HG03469 (cell line): ENCODE results near the gene SPIRE1.
"Not testable (repeated sequence)": the region's sequence is repeated elsewhere in the genome, so short reads cannot be mapped to it uniquely, and the experiment has no call there.

ENCODE experiments used
- ATAC-seq: cut with Tn5 transposase; IDR thresholded peaks from one replicate; pipeline ENCODE4 v1.9.1; 2021; ENCODE audit warnings: mild to moderate bottlenecking, moderate library complexity, moderate number of reproducible peaks; ENCODE audit not compliant: unreplicated experiment

The SPIRE1 gene

DNA sequence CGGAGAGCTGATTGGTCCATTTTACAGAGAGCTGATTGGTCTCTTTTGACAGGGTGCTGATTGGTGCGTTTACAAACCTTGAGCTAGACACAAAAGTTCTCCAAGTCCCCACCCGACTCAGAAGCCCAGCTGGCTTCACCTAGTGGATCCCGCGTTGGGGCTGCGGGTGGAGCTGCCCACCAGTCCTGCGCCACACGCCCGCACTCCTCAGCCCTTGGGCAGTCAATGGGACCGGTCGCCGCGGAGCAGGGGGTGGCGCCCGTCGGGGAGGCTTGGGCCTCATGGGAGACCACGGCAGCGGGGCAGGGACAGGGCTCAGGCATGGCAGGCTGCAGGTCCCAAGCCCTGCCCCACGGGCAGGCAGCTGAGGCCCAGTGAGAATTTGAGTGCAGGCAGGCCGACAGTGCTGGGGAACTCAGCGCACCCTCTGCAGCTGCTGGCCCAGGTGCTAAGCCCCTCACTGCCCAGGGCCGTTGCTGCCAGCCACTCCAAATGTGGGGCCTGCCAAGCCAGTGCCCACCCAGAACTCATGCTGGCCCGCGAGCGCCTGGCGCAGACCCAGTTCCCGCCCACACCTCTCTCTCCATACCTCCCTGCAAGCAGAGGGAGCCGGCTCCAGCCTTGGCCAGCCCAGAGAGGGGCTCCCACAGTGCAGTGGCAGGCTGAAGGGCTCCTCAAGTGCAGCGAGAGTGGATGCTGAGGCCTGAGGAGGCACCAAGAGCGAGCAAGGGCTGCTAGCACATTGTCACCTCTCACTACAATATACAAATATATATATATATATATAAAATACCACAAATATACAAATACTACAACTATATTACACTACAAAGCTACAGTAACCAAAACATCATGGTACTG is 100.7 kb downstream of the SPIRE1 start:
- no peak for ATAC-seq

DNA sequence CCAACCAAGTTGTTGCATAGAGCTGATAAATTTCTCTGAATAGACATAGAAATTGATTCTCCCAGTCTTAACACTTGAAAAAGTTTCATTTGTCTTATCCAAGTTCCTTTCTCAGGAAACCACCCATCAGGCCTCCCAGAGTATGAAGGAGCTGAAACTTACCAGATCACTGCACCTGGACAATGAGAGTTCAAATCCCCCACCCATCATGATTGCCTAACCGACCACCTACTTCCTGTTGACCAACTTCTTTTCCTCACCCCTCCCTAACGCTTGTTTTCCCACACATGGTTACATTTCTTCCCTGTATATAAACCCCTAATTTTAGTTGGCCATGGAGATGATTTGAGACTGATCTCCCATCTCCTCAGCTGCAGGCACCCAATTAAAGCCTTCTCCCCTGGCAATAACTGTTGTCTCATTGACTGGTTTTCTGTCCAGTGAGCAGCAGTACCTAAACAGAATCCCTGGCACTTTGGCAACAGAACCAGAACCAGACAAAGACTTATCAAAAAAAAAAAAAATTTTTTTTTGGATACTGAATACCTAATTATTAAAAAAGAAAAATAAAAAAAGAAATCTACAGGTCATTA is 103.0 kb downstream of the SPIRE1 start:
- no peak for ATAC-seq

DNA sequence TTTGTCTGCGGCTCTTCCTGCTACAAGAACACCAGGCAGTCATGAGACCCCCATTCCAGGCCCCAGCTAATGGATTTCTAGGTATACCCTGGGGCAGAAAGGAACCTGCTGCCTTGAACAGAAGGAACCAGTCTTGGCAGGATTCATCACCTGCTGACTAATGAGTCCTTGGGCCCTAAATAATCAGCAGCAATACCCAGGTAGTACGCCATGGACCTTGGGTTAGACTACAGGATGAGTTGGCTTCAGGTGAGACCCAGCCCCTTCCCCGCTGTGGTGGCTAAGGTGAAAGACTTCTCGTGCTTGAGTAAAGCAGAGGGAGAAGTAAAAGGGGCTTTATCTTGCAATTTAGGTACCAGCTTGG is 105.0 kb downstream of the SPIRE1 start:
- ATAC-seq, result no peak

DNA sequence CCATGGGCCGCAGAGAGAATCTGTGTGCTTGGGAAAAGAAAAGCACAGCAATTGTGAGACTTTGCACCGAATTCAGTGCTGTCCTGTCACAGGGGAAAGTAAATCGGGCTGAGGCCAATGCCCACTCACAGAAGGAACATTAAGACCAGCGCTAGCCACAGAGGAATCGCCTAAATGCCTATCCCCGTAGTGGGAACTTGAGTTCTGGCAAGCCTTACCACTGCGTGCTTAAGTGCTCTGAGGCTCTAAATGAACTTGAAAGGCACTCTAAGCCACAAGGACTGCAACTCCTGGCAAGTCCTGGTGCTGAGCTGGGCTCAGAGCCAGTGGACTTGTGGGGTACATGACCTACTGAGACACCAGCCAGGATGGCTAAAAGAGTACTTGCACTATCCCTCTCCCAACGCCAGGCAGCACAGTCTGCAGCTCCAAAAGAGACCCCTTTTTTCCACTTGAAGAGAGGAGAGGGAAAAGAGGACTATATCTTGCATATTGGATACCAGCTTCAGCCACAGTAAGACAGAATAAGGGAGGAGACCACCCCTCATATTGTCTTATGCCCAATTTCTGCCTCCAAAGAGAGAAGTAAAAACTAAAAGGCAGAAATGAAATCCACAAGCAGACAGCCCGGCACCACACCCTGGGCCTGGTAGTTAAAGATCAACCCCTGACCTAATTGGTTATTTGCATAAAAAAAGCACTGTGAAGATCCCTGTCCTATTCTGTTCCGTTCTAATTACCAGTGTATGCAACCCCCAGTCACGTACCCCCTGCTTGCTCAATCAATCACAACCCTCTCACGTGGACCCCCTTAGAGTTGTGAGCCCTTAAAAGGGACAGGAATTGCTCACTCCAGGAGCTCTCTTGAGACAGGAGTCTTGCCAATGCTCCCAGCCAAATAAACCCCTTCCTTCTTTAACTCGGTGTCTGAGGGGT is 105.7 kb downstream of the SPIRE1 start:
- ATAC-seq, result not testable (repeated sequence)

DNA sequence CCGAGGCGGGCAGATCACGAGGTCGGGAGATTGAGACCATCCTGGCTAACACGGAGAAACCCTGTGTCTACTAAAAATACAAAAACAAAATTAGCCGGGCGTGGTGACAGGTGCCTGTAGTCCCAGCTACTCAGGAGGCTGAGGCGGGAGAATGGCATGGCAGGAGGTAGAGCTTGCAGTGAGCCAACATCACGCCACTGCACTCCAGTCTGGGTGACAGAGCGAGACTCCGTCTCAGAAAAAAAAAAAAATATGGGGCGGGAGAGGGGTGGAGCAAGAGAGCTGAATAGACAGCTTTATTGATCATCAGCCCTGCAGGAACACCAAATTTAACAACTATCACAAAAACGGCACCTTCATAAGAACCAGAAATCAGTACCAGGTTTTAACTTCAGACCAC is 106.4 kb downstream of the SPIRE1 start:
- ATAC-seq, result not testable (repeated sequence)

DNA sequence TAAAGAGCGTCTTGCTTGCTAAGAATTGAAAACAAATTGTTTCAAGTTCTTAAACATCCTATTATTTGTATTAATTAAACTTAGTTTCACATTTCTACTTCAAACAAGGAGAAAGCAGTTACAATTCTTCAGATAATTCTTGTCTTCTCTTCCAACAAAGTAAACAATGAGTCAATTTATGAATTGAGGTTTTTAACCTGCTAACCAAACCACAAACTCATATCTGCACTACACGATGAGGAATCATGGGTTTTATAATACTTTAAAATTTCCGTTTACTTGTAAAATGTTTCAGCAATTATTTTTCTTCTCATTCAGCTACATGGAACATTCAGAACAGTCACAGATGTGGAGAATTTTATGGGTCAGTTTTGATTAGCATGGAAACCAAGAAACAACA is 114.2 kb downstream of the SPIRE1 start:
- ATAC-seq, result no peak

DNA sequence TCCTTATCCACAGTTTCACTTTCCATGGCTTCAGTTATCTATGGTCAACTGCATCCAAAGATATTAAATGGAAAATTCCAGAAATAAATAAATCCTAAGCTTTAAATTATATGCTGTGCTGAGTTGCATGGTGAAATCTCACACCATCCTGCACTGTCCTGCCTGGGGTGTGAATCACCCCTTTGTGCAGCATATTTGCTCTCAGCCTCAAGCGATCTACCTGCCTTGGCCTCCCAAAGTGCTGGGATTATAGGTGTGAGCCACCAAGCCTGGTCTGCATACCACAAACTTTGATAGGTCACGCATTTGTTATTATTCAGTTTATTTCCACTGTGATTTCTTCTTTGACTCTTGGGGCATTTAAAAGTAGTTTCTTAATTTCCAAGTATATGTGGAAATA is 117.2 kb downstream of the SPIRE1 start:
- ATAC-seq, result no peak

DNA sequence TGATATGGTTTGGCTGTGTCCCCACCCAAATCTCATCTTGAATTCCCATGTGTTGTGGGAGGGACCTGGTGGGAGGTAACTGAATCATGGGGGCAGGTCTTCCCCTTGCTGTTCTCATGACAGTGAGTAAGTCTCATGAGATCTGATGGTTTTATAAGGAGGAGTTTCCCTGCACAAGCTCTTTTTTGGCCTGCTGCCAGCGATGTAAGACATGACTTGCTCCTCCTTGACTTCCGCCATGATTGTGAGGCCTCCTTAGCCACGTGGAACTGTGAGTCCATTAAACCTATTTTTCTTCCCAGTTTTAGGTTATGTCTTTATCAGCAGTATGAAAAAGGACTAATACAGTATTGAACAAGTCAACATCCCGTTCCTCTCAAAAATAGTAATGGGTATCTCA is 118.7 kb downstream of the SPIRE1 start:
- not testable (repeated sequence) for ATAC-seq

DNA sequence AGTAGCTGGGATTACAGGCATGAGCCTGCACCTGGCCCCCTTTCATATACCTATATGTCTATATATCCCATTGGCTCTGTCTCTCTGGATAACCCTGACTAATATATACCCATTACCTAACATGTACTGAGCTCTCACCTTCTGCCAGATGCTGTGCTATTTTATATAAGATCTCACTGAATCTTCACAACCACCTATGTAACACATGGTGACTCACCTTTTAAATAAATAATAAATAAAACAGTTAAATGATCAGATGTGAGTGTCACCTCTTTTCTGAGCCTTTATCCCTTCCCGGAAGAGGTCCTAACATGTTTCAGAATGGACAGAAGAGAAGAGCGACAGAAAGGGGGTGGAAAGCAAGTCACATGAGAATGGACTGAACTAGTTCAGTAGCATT is 123.1 kb downstream of the SPIRE1 start:
- no peak for ATAC-seq

DNA sequence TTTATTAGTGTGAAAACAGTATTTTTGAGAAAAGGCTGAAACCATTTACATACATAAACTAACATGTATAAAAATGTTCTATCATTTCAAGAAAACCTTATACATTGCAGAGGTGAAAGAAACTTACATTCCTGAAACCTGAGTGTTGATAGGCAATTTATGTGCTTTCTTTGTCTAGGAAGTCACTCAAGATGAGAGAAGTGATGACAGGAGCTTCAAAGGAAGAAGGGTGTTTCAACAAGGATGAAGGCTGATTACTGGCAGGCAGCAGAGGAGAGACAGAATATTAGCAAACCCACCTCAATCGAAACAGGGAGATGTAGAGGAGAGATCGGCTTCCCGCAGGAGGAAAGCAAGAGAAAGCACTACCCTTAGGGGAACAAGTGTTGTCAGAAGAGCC is 125.2 kb downstream of the SPIRE1 start:
- ATAC-seq, result no peak

DNA sequence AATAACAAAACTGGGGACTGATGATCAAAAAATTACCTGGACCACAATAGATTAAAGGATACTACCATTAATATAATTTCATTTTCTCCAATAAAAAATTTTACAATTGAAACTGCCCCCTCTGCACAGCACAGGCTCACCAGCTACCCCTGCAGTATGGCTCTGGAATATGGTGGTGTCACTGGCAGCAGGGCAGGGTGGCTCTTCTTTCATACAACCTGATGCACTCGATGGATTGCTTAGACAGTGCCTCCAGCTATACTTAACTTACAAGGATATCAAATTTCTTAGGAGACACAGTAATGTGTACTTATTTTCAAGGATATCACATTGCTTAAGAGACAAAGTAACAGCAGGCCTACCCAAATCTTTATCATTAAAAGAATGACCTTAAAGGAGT is 126.2 kb downstream of the SPIRE1 start:
- ATAC-seq, result no peak

DNA sequence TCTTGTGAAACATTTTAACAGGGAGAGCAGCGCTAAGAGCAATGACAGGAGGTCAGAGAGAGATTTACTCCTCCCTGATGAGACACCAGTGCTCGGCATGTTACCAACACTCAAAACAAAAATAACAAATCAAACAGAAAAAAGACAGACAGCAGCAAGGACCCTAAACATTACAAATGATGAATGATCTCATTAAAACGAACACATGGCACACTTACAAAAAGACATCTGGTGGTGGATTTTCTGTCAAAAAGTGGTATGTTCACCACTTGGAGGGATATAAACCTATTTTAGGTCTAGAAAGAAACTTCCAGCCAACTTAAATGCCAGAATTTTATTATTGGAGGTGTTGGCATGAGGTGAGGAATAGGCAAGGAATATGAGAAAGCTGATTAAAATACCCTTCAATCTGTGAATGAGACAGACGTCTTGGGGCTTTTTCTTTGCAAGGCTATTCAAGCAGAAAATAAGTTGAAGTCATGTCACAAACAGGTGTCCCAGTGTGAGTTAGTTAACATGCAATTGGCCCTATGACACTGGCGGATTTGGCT is 137.4 kb downstream of the SPIRE1 start:
- no peak for ATAC-seq

DNA sequence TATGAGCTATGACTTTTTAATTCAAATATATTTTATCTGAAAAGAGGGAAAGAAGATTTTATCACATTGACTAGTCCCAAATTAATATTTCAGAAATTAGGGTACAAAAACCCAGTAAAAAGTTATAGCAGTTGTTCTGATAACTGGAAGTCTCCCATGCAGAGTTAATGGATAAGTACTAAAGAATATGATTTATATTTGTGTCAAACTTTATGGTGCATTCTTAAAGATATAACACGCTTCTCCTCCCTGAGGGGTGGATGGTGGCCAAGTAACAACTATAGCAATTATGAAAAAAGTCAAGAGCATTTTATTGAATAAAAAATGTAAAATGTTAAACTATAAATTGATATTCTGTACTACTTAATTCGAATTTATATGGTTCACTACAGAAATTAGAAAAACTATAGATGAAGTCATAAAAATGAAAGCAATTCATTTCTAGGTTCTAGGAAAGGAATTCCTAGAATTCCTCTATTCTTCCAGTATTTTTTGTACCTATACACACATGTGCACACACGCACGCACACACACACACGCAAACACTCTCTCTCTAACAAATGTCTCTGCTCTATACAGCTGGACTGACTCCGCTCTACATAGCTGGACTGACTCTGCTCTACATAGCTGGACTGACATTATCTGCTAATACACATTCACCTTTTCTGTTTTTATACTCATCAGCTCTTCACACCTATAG is 138.9 kb downstream of the SPIRE1 start:
- no peak for ATAC-seq

DNA sequence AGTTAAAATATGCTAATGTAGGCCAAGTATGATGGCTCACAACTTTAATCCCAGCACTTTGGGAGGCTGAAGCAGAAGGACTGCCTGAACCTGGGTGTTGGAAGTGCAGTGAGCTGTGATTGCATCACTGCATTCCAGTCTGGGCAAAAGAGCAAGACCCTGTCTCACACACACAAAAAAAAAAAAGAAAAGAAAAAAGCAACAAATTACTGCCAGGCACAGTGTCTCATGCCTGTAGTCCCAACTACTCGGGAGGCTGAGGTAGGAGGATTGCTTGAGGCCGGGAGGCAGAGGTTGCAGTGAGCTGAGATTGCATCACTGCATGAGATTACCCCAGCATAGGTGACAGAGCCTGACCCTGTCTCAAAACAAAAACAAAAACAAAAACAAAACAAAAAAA is 139.6 kb downstream of the SPIRE1 start:
- ATAC-seq, result no peak

DNA sequence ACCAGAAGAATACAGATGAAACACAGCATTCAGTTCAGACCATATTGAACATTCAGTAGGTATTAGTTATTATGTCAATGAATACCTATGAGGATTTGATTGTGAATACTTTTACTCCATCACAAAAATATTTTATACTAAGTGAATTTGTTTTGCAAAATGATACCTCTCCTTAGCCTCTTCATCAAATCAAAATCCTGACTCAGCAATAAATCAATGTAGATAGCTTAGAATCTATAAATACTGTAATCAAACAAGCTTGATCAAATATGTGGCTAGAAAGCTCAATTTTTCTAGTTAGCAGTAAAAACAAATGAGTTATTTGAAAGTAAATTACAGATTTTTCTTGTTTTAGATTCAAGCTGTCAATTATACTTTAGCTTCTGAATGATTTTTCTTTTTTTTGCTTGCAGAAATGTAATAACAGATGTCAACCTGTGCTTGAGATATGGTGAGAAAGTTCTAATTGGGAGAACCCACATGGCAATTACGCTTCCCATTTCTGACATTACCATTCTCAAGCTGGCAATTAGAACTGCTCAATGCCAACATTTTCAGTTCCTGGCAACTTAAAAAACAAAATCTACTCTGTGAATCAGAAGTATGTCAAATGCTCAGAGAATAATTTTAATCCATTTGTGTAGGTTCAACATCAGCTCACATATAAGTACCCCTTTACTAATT is 140.6 kb downstream of the SPIRE1 start:
- ATAC-seq, result no peak

DNA sequence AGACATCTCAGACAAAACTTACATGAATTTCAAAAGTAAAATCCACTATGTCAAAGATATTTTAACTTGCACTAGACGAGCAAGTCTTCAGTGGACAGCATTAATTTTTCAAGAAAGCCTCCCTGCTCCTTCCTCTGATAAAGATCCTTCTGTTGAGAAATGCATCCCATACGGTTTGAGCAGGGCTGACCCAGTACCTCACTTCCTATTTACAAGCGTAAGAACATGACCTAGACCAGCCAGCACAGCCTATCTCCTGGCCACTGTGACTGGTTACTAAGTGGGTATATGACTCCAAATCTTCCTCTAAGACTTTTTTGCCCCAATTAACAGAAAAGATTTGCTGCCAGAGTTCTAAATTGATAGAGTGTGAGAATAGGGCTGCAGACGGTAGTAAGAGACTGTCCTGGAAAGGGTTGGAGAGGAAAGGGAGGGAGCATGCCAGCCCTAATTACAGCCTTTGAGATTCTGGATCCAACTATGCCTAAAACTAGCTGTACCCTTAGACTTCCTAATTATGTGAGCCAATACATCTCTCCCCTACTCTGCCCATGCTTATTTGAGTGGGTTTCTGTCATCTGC is 141.8 kb downstream of the SPIRE1 start:
- no peak for ATAC-seq

DNA sequence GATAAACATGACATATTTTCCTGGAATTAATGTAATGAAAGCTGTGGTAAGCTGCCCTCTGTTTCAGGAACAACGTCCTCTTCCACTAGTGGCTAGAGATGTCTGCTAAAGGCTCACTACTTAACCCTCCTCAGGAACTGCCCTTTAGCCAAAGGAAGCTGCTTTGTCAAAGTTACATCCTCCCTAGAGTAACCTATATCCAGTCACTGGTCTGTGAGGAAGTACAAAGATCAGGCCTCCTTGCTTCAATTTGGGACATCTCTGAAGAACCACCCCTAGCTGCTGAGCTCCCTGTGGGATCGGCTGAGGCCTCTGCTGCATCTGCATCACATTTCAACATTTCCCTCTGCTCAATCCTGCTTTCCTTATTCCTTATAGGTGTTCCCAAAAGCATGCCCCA is 142.4 kb downstream of the SPIRE1 start:
- no peak for ATAC-seq

DNA sequence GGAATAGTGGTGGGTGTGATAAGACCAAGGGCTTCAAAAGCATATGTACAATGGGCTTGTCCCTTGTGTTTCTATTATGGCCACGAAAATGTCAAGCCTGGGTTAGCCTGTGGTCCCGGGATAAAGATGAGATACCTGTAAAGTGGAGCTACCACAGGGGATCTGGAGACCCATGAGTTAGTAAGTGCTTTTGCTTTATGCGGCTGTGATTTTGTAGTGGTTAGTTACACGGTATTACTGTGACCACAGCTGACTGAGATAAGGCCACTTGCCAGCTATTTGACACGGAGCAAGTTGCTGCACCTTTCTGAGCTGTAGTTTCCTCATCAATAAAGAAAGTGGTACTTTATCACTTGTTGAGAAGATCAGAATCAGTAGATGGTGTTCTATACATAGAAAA is 150.9 kb downstream of the SPIRE1 start:
- ATAC-seq, result no peak

DNA sequence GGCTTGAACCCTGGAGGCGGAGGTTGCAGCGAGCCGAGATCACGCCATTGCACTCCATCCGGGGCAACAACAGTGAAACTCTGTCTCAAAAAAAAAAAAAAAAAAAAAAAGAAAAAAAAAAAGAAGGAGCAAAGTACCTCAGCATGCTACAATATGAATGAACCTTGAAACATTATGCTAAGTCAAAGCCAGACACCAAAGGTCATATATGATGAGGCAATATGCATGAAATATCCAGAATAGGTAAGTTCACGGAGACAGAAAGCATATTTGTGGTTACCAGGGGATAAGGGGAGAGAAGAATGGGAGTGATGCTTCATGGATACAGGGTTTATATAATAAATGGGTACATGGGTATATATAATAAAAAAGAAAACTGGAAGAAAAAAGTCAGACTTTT is 156.9 kb downstream of the SPIRE1 start:
- no peak for ATAC-seq

DNA sequence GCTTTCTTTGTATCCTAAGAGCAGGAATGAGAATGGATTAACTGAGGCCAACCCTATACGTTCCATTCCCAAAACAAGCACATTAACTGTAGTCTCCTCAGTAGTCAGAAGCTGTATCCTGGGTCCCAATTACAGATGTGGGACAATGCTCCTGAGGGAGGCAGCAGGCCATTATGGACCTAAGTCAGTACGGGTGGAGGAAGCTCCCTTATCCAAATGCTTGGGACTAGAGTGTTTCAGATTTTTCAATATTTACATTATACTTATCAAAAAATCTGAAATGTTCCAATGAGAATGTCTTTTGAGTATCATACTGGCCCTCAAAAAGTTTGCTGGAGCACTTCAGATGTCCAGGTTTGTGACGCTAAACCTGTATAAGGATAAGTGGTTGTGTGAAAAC is 160.1 kb downstream of the SPIRE1 start:
- no peak for ATAC-seq
